ENCODE measurements around the gene ZCCHC2.

DNA sequence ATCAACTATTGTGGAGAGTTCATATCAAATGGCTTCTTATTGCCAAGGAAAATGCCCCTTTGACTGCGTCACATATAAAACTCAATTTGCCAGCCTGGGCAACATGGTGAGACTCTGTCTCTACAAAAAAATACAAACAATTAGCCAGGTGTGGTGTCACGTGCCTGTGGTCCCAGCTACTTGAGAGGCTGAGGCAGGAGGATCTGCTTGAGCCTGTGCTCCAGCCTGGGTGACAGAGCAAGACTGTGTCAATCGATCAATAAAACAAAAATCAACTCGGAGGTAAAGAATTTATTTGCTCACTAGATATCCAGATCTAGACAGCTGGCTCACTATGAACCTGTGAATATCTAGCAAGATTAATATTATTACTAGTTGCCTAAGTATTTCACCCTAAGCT is 1.7 kb upstream of the ZCCHC2 start:
- TF ChIP-seq, protein P1, sequence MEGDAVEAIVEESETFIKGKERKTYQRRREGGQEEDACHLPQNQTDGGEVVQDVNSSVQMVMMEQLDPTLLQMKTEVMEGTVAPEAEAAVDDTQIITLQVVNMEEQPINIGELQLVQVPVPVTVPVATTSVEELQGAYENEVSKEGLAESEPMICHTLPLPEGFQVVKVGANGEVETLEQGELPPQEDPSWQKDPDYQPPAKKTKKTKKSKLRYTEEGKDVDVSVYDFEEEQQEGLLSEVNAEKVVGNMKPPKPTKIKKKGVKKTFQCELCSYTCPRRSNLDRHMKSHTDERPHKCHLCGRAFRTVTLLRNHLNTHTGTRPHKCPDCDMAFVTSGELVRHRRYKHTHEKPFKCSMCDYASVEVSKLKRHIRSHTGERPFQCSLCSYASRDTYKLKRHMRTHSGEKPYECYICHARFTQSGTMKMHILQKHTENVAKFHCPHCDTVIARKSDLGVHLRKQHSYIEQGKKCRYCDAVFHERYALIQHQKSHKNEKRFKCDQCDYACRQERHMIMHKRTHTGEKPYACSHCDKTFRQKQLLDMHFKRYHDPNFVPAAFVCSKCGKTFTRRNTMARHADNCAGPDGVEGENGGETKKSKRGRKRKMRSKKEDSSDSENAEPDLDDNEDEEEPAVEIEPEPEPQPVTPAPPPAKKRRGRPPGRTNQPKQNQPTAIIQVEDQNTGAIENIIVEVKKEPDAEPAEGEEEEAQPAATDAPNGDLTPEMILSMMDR (IDR thresholded peaks at IDR 0.05) = no peak
- TF ChIP-seq EP300 (IDR thresholded peaks at IDR 0.05) (no peak), POLR2AphosphoS5 (IDR thresholded peaks at IDR 0.05) (no peak)
